Body of pancreas (tissue), 4 donors: ENCODE results near the gene HOXA6. TPM values are rescaled to one million over a fixed set of nuclear protein-coding genes. Genes with fewer than 3 reads are reported as not detected.
A peak's percentile ranks its signal among the peaks of the same experiment; 100 is the strongest.

Experiments
- ATAC-seq: fragments of 150-250 bp; one replicate; pipeline ENCODE4 v1.9.1; 2016
- DNase-seq, 4 donors: peaks; one replicate each; pipeline ENCODE4 v3.0.0-alpha.2; 2019
- H3K27ac ChIP-seq, 4 donors: fragments of 200-600 bp; sonication (generic); 1 replicate in 3 of 4; 2 replicates in 1 of 4; pipeline versions ENCODE4 v1.5.1 to v1.6.1; 2016 to 2019; ENCODE audit warnings: mild to moderate bottlenecking in 1 of 4, mixed read lengths in 1 of 4, moderate library complexity in 1 of 4
- H3K27me3 ChIP-seq, 2 donors: fragments of 200-600 bp; sonication (generic); one replicate each; pipeline ENCODE4 v1.6.0; 2016; ENCODE audit warnings: mild to moderate bottlenecking in 1 of 2
- H3K36me3 ChIP-seq, 2 donors: fragments of 200-600 bp; sonication (generic); replicated peaks in 1 of 2; 2 replicates each; pipeline ENCODE4 v1.5.1; 2016; ENCODE audit warnings: low read depth in 2 of 2; ENCODE audit not compliant: insufficient read depth in 1 of 2
- H3K4me1 ChIP-seq: fragments of 200-600 bp; sonication (generic); one replicate; pipeline ENCODE4 v1.6.0; 2016
- H3K4me3 ChIP-seq, 2 donors: fragments of 200-600 bp; sonication (generic); 1 replicate in 1 of 2; 2 replicates in 1 of 2; pipeline ENCODE4 v1.5.1; 2016 to 2019
- H3K9me3 ChIP-seq, 3 donors: fragments of 200-600 bp; sonication (generic); 1 replicate in 2 of 3; 2 replicates in 1 of 3; pipeline ENCODE4 v1.5.1; 2016
- POLR2A ChIP-seq, 3 donors: fragments of 450-650 bp; IDR thresholded peaks; one replicate each; pipeline ENCODE4 v1.6.1; 2016; ENCODE audit warnings: antibody characterized with exemption in 3 of 3, mild to moderate bottlenecking in 2 of 3
- WGBS, 2 donors: methylation state at CpG; one replicate each; pipeline ENCODE4 v1.1.5; 2017; 5-methylcytosine and 5-hydroxymethylcytosine counted together
- intact Hi-C: fragments of 100-400 bp; cut with DNase I; formaldehyde crosslinking; loops from one replicate; pipeline ENCODE4 v1.15.1; 2023
- total RNA-seq, 2 donors: library from RNA; depleted of rRNA; stranded (reverse); fragments of >200 nt; gene quantifications; one replicate each; pipeline ENCODE4 v1.1.0, GENCODE V29; 2016
- TF ChIP-seq, protein P1 (sequence below), 7 experiments: fragments of 450-650 bp in 4 of 7; fragments of 200-600 bp in 3 of 7; sonication (generic) in 3 of 7; IDR thresholded peaks; one replicate each; pipeline ENCODE4 v1.5.1; 2016 to 2019; ENCODE audit warnings: antibody characterized with exemption in 7 of 7

HOXA6 gene
- total RNA-seq, 2 donors from 2014 or later, result not detected

DNA sequence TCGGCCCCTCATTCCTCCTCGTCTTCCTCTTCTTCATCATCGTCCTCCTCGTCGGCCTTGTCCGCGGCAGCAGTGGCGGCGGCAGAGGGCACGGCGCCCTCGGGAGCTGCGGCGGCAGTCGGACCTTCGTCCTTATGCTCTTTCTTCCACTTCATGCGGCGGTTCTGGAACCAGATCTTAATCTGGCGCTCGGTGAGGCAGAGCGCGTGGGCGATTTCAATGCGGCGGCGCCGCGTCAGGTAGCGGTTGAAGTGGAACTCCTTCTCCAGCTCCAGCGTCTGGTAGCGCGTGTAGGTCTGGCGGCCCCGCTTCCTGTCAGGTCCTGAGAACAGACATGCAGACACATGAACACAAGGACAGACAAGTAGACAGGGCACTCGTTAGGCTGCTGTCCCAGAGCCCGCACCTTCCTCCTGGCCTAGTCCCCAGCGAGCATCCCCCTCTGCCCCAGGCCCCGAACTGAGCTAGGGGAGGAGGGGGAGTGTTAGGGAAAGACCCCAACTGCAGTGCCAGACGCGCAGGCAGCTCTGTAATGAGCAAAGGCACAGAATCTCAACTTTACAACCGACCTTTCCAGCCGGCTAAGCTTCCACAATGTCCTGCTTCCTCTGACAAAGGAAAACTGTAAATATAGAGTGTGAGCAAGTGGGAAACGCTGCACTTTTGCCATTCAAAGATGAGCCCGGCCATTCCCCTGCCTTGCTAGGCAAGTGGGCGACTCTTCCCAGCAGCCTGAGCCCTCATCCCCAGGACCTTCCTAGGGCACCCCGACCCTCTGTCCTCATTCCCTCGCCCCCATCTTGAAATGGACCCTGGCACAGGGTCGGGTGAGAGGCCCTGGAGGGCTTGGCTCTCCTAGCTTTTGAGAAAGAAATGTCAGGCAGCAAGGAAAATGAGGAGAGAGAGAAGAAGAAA lies 7.6 kb upstream of the HOXA6 start:
- ATAC-seq, result no peak
- intact Hi-C loops, result no loop called here
- Histone ChIP-seq H3K27me3 (peaks cover 0 to 75% of the 10 kb centered on the region in 2 donors), H3K4me3 (no peak overlapping the region), H3K4me1 (peaks cover 36% of the 10 kb centered on the region), H3K9me3 (no peaks in the 10 kb centered on the region), H3K36me3 (no peaks in the 10 kb centered on the region), H3K27ac (no peak overlapping the region)
- peak in 2 of 4 donors; percentile 1 to 6 for DNase-seq
- no peak for TF ChIP-seq POLR2A (IDR thresholded peaks at IDR 0.05)
- TF ChIP-seq, protein P1, sequence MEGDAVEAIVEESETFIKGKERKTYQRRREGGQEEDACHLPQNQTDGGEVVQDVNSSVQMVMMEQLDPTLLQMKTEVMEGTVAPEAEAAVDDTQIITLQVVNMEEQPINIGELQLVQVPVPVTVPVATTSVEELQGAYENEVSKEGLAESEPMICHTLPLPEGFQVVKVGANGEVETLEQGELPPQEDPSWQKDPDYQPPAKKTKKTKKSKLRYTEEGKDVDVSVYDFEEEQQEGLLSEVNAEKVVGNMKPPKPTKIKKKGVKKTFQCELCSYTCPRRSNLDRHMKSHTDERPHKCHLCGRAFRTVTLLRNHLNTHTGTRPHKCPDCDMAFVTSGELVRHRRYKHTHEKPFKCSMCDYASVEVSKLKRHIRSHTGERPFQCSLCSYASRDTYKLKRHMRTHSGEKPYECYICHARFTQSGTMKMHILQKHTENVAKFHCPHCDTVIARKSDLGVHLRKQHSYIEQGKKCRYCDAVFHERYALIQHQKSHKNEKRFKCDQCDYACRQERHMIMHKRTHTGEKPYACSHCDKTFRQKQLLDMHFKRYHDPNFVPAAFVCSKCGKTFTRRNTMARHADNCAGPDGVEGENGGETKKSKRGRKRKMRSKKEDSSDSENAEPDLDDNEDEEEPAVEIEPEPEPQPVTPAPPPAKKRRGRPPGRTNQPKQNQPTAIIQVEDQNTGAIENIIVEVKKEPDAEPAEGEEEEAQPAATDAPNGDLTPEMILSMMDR (IDR thresholded peaks at IDR 0.05), result no peak
- WGBS, 2 donors, result 7% methylated on average over 34 to 48 of the region's 48 CpGs

DNA sequence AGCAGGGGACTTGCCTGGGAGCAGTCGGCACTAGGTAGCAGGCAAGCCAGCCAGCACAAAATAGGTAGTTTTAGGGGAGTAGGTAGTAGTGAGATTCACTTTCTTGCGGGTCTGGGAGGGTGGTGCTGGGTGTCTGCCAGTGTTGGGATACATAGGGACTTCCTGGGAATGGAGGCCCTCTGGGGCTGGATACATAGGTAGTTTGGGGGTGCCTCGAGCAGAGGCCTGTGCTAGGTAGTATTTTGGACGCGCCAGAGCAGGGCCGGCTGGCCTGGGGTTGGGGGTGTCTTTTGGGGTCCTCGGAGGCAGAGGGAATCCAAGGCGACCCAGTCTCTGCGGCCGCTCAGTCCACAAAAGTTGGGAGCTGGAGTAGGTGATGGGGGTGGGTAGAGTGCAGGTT lies 6.8 kb upstream of the HOXA6 start:
- ATAC-seq (no peak), DNase-seq (peak in 2 of 4 donors; percentile 1 to 7)
- Histone ChIP-seq H3K4me1 (peaks cover 32% of the 10 kb centered on the region), H3K27ac (no peak overlapping the region), H3K4me3 (no peak overlapping the region), H3K27me3 (peaks cover 0 to 70% of the 10 kb centered on the region in 2 donors), H3K9me3 (no peaks in the 10 kb centered on the region), H3K36me3 (no peaks in the 10 kb centered on the region)
- intact Hi-C loops, result no loop called here
- 26 to 28% methylated on average over 10 of the region's 10 CpGs for WGBS, 2 donors
- no peak for TF ChIP-seq POLR2A (IDR thresholded peaks at IDR 0.05)
- TF ChIP-seq, protein P1 (IDR thresholded peaks at IDR 0.05), result no peak

DNA sequence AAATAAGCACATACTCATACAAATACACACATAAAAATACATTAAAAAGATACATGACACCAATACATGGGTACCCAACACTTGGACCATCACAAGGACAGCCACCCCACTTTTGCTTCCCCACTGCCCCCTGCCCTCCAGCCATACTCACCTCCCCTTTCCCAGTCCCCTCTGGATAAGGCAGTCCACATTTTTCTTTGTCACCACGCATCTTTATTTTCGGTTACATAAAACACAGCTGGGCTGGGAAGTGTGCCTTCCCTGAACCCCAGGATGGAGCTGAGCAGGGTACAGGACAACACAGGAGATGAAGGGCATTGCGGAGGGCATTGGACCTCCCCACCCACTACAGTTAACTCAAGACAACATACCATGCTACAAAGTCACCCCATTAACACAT lies 6.0 kb upstream of the HOXA6 start:
- ATAC-seq, result no peak
- no peak overlapping the region for H3K4me3 ChIP-seq
- H3K27ac ChIP-seq, result no peak overlapping the region
- no peaks in the 10 kb centered on the region for H3K36me3 ChIP-seq
- H3K9me3 ChIP-seq, result no peaks in the 10 kb centered on the region
- 31 to 32% methylated on average over 3 of the region's 3 CpGs for WGBS, 2 donors
- H3K27me3 ChIP-seq, result peaks cover 0 to 70% of the 10 kb centered on the region in 2 donors
- TF ChIP-seq, protein P1 (IDR thresholded peaks at IDR 0.05), result no peak
- TF ChIP-seq POLR2A (IDR thresholded peaks at IDR 0.05), result no peak
- no peak for DNase-seq
- peaks cover 34% of the 10 kb centered on the region for H3K4me1 ChIP-seq
- intact Hi-C loops, result no loop called here

DNA sequence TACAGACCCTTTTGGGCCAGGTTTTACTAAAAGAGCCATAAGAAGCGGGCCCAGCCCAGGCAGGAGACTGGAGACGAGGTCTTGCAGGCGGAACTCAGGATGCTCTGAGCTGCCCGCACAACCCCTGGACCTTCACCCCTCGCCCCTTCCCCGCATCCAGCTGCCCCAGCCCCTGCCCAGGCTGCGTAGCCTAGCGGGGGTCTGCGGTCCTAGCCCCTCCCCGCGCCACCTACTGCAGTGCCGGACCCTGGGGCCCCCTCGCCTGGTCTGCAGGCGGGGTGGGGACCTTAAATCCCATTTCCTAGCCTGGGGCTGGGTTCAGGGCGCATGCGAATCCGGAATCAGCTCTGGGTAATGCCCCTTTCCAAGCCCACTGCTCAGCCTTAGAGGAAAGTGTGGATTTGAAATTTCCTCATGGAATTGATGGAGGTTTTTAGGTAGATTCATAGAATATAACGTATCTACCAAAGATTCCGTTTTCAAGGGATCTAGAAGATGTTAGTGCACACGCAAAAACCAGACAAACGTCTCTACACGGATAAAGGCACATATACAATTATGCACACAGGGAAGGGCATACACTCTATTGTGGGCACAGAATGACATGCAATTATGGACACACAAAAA lies 5.4 kb upstream of the HOXA6 start:
- Histone ChIP-seq H3K27ac (no peak overlapping the region), H3K27me3 (peaks cover 0 to 71% of the 10 kb centered on the region in 2 donors), H3K4me3 (no peak overlapping the region), H3K36me3 (no peaks in the 10 kb centered on the region), H3K4me1 (peaks cover 40% of the 10 kb centered on the region), H3K9me3 (no peaks in the 10 kb centered on the region)
- intact Hi-C loops, result no loop called here
- ATAC-seq, result no peak
- DNase-seq, result no peak
- 13 to 16% methylated on average over 14 to 22 of the region's 22 CpGs for WGBS, 2 donors
- no peak for TF ChIP-seq POLR2A (IDR thresholded peaks at IDR 0.05)
- TF ChIP-seq, protein P1 (IDR thresholded peaks at IDR 0.05), result no peak
